ENCODE data around the gene KRT84.

DNA sequence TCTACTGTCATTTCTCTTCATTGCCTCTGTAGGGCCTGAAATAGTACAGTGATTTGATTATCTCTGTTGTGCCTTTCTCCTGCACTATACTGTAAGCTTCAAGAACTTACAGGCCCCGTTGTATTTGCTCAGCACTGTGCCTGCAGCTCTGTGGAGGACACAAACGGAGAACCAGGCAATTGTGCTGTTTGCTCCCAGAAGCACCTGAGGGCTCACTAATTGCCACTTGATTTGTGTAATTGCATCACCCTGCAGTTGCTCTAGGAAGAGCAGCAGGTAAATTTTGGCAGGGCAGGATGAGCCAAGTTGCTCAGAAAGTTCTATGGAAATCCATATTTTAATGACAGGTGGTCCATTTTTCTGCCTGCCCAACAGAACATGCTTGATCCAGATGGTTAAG is 32.3 kb upstream of the KRT84 start:
- TF ChIP-seq ZEB2 (IDR thresholded peaks at IDR 0.05) (no peak), ZNF431 (CRISPR knock-in tag; IDR thresholded peaks at IDR 0.05) (no peak)
